SHP77 (cell line): Measurements from ENCODE around the gene ZNF334.

ENCODE experiments used
- DNase-seq, 2 experiments: peaks; one replicate each; lab custom pipeline; 2025; lab: John Stamatoyannopoulos, UW

Gene ZNF334

GRCh38 chr20:46545827-46546138 is 32.4 kb upstream of the ZNF334 start:
- DNase-seq, result no peak

DNA sequence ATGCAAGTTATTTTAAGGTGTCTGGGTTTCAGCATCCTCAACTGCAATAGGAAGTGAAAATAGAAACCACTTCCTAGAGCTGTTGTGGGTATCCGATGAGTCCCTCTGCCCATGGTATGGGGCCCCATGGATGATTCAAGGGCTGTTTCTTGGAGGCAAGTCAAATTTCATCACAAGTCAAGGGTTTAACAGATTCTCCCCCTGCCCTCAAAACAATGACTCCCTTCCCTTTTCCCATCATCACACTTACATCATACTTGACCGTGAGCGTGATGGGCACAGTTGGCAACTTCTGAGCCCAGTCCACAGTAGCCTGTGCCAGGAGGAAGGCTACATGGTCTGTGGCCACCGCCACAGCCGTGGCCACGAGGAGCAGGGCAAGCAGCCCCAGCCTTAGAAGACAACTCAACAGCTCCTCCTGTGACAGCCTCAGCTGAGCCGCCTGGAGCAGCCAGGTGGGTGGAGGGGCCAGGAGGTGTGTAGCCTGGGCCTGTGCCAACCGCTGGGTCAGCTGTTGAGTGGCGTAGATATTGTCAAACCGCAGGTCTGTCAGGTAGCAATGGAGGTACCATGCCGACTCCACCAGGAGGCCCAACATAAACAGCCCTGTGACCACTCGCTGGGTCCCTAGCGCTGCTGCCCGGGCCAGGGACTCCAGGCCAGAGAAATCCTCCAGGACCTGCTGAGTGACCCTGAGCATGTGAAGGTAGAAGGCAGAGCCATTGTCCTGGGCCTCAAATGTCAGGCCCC is 31.9 kb upstream of the ZNF334 start:
- DNase-seq, result no peak

DNA sequence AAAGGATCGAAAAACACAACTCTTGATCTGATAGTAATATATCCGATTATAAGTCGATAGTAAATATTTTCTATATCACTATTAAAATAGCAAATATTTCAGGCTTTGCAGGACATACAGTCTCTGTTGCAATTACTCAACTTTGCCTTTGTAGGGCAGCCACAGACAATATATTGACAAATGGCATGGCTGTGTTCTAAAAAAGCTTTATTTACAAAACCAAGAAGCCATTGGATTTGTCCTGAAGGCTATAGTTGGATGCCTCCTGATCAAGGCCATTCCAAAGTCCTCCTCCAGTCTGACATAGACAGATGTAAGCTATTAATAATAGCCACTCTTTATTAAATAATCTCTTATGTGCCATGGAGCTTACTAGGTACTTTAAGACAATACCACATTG is 31.2 kb upstream of the ZNF334 start:
- DNase-seq, result no peak

- no peak for DNase-seq
These were observed 30.6 kb upstream of the ZNF334 start for GRCh38 chr20:46543959-46544358.

DNA sequence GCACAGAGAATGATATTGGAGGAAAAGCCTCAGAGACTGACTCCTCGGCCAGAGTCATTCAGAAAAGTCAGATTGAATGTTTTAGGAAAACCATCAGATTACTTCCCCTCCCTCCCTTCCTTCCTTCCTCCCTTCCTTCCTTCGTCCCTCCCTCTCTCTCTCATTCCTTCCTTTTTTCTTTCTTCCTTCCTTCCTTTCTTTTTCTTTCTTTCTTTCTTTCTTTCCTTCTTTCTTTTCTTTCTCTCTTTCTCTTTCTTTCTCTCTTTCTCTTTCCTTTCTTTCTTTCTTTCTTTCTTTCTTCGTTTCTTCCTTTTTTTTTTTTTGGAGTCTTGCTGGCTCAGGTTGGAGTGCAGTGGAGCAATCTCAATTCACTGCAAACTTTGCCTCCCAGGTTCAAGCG is 29.7 kb upstream of the ZNF334 start:
- no peak for DNase-seq

- DNase-seq, result no peak
These were observed 28.0 kb upstream of the ZNF334 start for GRCh38 chr20:46541229-46541935.

GRCh38 chr20:46539113-46539512 is 25.8 kb upstream of the ZNF334 start:
- DNase-seq, result no peak

DNA sequence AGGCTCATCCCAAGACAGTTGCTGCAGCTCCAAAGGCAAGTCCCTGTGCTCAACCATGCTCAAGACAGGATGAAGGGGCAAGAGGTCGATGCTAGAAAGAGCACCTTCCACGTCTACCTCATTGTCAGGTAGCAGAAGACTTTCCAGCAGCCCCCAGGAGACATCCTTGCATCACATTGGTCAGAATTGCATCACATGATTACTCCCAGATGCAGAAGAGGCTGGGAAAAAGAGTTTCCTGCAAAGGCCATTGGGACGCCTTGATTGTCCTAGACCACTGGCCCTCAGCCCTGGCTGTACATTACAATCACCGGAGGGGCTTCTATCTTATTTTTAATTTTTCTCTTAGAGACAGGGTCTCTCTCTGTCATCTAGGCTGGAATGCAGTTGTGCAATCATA is 17.3 kb upstream of the ZNF334 start:
- DNase-seq, result no peak

DNA sequence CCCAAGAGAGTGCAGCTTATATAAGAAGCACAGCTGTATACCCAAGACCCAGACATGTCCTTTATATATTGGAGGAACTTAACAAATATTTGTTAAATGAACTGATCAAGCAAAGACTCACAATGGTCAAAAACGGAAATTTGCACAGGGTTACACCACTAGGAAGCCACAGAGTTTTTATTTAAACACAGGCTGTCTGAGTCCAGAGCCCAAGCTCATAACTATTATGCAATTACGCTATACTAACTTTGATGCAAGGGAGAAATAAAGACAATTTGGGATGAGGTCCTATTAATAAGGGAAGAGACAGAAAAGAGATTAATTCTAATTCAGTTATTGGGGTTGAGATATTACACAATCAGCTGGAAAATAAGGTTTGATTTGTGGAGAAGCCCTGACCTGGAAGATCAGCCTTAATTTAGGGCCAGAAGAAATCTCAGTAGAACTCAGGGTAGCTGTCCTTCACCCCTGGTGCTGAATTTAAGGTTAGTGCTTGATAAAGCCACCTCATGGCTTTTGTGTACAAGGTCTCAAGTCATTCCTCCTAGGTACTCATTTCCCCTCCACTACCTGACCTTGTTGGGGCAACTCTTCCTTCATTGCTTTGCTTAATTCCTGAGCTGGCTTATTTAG is 10.5 kb upstream of the ZNF334 start:
- no peak for DNase-seq

- no peak for DNase-seq
These were observed 9.7 kb upstream of the ZNF334 start for GRCh38 chr20:46523108-46523507.

- peak; percentile 64 to 72 for DNase-seq
These were observed 7.7 kb upstream of the ZNF334 start for GRCh38 chr20:46520976-46521579.

DNA sequence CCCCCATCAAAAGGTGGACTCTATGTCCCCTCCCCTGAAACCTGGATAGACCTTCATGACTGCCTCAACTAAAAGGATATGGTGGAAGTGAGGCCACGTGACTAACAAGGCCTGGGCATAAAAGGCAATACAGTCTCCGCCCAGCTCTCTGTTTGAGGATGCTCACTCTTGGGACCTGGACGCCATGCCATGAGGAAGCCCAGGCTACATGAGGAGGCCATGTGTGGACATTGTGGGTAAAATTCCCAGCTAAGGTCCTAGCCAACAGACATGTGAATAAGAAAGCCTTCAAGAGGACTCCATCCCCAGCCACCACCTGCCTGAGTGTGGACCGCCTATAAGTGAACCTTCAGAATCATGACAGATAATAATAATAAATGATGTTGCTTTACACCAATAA is 7.2 kb upstream of the ZNF334 start:
- DNase-seq, result no peak

- no peak for DNase-seq
These were observed 6.2 kb upstream of the ZNF334 start for GRCh38 chr20:46519471-46520068.

DNA sequence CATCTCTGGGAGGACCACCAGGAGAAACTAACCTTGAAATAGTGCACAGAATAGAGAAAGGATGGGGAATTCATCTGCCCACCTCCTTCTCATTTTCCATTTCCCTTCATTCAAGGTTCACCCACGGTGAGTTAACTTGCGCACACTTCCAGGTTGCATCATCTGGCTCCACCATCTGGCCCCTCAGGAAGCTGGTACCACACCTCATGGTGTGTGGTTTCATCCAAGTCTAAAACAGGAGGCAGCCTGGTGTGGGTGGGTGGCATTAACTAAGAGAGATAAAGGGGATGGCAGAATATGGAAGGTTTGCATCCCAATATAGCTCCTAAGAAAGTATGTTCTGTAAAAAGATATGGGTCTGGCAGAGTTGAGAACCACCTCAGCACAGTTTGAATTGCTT is 3.8 kb downstream of the ZNF334 start:
- no peak for DNase-seq

DNA sequence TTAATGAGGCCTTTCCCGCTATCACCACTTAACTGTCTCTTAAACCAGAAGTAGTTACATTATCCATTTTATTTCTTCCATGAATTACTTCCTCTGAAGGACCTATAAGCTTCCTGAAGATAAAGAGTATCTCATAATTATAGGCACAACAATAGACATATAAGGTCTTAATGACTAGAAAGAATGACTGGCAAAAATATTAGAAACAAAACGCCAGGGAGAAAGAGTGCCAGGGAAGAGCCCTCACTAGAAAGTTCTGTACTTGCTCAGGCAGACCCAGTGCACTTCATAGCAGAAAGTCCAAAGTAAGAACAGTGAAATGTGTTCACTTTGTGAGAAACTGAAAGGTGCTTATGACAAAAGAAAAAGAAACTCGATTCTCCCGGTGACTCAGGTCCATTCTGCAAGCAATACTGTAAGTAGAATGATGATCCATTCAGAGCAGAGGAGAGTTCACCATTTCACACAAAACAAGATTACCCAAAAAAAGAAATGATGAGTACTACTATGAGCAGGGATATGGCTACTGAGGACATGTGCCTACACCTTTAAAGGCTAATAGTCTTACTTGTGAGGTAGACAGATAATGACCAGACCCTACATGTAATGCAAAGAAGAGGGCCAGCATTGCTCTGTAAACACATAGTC is 5.5 kb downstream of the ZNF334 start:
- DNase-seq, result no peak

GRCh38 chr20:46505506-46505905 is 7.9 kb downstream of the ZNF334 start:
- DNase-seq, result no peak

- DNase-seq, result no peak
These were observed 11.4 kb downstream of the ZNF334 start for GRCh38 chr20:46501961-46502360.

GRCh38 chr20:46501337-46501942 is 11.9 kb downstream of the ZNF334 start:
- no peak for DNase-seq

DNA sequence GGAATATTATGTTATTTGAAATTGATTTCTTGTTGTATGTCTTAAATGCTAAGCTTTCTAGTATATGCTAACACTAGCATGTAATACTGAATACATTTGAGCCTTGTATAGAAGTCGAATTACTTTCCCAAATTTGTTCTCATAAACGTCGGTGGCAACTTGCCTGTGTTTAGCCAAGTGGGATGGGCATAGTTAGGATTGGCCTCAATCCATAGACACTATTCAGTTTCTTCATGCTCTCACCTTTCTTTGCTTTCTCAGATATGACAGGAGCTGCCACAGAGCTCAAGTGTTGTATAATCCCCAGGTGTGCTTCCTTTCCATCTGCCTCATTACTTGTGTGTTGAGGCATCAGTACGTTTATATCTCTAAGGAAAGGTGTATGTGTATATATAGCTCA is 19.3 kb downstream of the ZNF334 start:
- DNase-seq, result no peak

- no peak for DNase-seq
These were observed 22.0 kb downstream of the ZNF334 start for GRCh38 chr20:46491354-46491753.

GRCh38 chr20:46488451-46488850 is 24.9 kb downstream of the ZNF334 start:
- DNase-seq, result no peak

DNA sequence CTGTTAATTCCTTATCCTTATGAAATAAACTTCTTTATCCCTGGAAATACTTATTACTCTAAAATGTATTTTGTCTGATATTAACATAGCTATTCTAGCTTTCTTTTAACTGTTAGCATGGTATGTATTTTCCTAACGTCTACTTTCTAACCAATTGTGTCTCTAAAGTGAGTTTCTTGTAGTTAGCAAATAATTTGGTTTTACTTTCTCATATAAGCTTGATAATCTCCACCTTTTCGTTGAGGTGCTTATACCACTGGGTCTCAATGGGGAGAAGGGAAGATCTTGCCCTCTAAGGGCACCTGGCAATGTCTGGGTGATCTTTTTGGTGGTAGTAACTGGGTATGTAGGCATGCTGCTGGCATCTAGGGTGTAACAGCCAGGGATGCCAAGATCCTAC is 25.7 kb downstream of the ZNF334 start:
- DNase-seq, result no peak
